NT2/D1 (cell line): ENCODE measurements around the gene SMIM5.

Experiments used
- DNase-seq: peaks from one replicate; pipeline ENCODE4 v3.0.0-alpha.2; 2011; ENCODE audit warnings: low read depth, low spot score
- H3K27me3 ChIP-seq: 2 replicates; pipeline ENCODE4 v1.6.0; 2011; ENCODE audit warnings: mild to moderate bottlenecking; ENCODE audit not compliant: insufficient read length, insufficient read depth
- H3K36me3 ChIP-seq: 2 replicates; pipeline ENCODE4 v1.6.1; 2011; ENCODE audit warnings: mild to moderate bottlenecking, low read length, mixed read lengths; ENCODE audit not compliant: insufficient read depth, insufficient read length
- H3K4me1 ChIP-seq: 2 replicates; pipeline ENCODE4 v1.5.1; 2011; ENCODE audit not compliant: insufficient read depth, insufficient read length
- H3K4me3 ChIP-seq: 2 replicates; pipeline ENCODE4 v1.5.1; 2011; ENCODE audit warnings: low read depth; ENCODE audit not compliant: insufficient read length
- H3K9ac ChIP-seq: 2 replicates; pipeline ENCODE4 v1.6.0; 2011; ENCODE audit warnings: low read depth; ENCODE audit not compliant: insufficient read length
- H3K9me3 ChIP-seq: 2 replicates; pipeline ENCODE4 v1.5.1; 2011; ENCODE audit warnings: mild to moderate bottlenecking, low read length; ENCODE audit not compliant: insufficient read depth
- SUZ12 ChIP-seq: IDR thresholded peaks from 2 replicates; pipeline ENCODE4 v1.6.1; 2011; ENCODE audit not compliant: insufficient read length, insufficient read depth; ENCODE audit errors: extremely low read depth
- YY1 ChIP-seq: IDR thresholded peaks from 2 replicates; pipeline ENCODE4 v1.6.1; 2011; ENCODE audit not compliant: insufficient read length, insufficient read depth
- ZNF274 ChIP-seq: IDR thresholded peaks from 2 replicates; pipeline ENCODE4 v1.6.1; 2011; ENCODE audit warnings: mild to moderate bottlenecking, low read depth, low read length

Gene SMIM5

DNA sequence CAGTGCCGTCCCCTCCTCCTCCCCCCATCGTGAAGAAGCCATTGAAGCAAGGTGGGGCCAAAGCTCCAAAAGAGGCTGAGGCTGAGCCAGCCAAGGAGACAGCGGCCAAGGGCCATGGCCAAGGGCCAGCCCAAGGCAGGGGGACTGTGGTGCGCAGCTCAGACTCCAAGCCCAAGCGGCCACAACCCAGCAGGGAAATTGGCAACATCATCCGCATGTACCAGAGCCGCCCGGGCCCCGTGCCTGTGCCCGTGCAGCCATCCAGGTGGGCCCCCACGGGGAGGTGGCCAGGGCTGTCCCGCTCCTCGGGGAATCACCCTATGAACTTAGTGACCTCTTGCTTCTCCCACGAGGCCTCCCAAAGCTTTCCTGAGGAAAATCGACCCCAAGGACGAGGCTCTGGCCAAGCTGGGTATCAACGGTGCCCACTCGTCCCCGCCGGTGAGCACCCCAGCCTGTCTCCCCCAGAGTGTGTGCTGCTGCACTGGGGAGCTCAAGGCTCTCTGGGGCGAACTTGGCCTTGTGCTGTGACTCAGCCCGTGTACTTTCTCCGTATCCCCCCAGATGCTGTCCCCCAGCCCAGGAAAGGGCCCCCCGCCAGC, 16.6 kb upstream of the SMIM5 start:
- Histone ChIP-seq H3K36me3 (no peaks in the 10 kb centered on the region), H3K9me3 (no peaks in the 10 kb centered on the region), H3K27me3 (no peaks in the 10 kb centered on the region), H3K9ac (no peak overlapping the region), H3K4me1 (peaks cover 27% of the 10 kb centered on the region), H3K4me3 (no peak overlapping the region)
- no peak for DNase-seq
- TF ChIP-seq YY1 (no peak), SUZ12 (no peak), ZNF274 (no peak)

DNA sequence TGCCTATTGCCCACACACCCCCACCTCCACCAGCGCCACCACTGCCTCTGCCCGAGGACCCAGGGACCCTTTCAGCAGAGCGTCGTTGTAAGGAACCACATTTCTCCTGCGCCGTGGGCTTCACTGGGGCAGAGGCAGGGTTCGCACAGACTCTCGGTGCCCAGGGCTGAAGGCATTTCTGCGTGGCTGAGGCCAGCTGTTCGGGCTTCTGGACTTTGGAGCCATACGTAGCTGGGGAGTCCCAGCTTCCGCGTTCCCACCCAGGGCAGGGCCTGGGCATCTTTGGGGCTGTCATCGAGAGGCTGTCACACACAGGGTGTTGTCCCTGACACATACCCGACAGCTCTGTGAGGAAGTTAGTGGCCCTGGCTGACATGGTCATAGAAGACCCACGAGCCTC, 16.0 kb upstream of the SMIM5 start:
- Histone ChIP-seq H3K27me3 (no peaks in the 10 kb centered on the region), H3K4me1 (peaks cover 31% of the 10 kb centered on the region), H3K9ac (no peak overlapping the region), H3K4me3 (no peak overlapping the region), H3K9me3 (no peaks in the 10 kb centered on the region), H3K36me3 (no peaks in the 10 kb centered on the region)
- TF ChIP-seq ZNF274 (no peak), SUZ12 (no peak), YY1 (no peak)
- no peak for DNase-seq

DNA sequence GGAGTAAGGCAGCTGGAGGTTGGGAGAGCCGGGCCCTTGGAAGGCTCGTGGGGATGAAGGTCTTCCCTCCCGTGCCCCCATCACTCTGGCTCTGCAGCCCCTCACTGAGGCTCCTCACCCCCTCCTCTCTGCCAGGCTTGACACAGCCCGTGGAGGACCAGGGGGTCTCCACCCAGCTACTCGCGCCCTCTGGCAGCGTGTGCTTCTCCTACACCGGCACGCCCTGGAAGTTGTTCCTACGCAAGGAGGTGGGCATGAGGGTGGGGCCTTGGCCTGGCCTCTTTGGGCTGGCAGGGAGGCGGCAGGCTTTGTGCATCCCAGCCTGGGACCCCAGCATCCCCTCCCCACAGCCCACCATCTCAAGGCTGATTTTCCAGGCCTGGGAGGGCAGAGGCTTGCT, 15.6 kb upstream of the SMIM5 start:
- Histone ChIP-seq H3K9me3 (no peaks in the 10 kb centered on the region), H3K4me1 (peaks cover 30% of the 10 kb centered on the region)
- no peak for DNase-seq

DNA sequence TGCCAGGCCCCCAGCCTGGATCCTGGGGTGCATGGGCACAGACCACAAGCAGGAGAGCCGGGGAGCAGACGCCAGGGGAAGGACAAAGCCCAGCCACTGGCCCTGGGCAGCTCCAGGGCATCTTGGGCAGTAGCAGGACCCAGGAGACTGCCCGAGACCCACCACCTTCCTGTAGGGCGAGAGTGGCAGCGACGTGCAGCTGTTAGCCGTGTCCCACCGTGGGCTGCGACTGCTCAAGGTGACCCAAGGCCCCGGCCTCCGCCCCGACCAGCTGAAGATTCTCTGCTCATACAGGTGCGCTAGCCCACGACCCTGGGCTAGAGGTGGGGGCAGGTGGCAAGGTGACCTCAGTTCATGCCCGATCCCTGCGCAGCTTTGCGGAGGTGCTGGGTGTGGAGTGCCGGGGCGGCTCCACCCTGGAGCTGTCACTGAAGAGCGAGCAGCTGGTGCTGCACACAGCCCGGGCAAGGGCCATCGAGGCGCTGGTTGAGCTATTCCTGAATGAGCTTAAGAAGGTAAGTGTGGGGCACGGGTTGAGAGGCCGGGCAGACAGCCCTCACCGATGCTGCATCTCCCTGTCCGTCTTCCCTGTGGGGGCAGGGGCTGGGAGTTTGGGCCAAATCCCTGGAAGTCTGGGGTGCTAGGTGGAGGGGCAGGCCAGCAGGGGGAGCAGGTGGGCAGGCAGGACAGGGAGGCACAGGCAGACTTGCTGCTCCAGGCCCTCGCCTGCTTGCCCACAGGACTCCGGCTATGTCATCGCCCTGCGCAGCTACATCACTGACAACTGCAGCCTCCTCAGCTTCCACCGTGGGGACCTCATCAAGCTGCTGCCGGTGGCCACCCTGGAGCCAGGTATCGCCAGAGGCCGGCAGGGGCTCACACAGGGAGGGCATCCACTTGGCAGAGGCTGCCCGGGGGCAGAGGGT, 13.5 kb upstream of the SMIM5 start:
- Histone ChIP-seq H3K27me3 (no peaks in the 10 kb centered on the region), H3K36me3 (peaks cover under 1% of the 10 kb centered on the region), H3K9ac (peak overlapping the region; percentile 61), H3K4me1 (peaks cover 23% of the 10 kb centered on the region), H3K9me3 (no peaks in the 10 kb centered on the region), H3K4me3 (no peak overlapping the region)
- DNase-seq, result peak; percentile 49
- no peak for TF ChIP-seq SUZ12
- no peak for TF ChIP-seq ZNF274
- no peak for TF ChIP-seq YY1

More for the DNA sequence above, 15.6 kb upstream of the SMIM5 start:
- TF ChIP-seq SUZ12, result no peak
- no peaks in the 10 kb centered on the region for H3K36me3 ChIP-seq
- H3K27me3 ChIP-seq, result no peaks in the 10 kb centered on the region
- H3K4me3 ChIP-seq, result no peak overlapping the region
- no peak overlapping the region for H3K9ac ChIP-seq

DNA sequence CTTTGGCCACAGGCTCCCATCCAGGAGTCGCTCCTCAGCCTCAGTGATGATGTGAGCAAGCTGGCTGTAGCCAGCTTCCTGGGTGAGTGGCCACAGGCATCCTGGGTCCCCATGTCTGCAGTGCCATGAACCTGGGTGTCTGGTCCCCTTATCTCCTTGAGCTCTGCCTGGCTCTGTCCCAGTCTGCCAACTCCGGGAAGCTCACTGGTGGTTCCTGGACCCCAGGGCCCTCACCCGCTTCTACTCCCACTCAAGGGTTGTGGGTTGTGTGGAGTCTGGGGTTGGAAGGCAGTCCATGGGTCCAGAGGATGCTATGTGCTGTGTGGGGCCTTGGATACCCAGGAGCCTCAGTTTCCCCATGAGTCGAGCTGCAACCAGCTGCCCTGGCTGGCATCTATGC, 11.7 kb upstream of the SMIM5 start:
- Histone ChIP-seq H3K27me3 (no peaks in the 10 kb centered on the region), H3K4me1 (peaks cover 32% of the 10 kb centered on the region), H3K36me3 (peaks cover 17% of the 10 kb centered on the region), H3K4me3 (no peak overlapping the region), H3K9ac (no peak overlapping the region), H3K9me3 (no peaks in the 10 kb centered on the region)
- TF ChIP-seq SUZ12 (no peak), ZNF274 (no peak)
- DNase-seq, result no peak

DNA sequence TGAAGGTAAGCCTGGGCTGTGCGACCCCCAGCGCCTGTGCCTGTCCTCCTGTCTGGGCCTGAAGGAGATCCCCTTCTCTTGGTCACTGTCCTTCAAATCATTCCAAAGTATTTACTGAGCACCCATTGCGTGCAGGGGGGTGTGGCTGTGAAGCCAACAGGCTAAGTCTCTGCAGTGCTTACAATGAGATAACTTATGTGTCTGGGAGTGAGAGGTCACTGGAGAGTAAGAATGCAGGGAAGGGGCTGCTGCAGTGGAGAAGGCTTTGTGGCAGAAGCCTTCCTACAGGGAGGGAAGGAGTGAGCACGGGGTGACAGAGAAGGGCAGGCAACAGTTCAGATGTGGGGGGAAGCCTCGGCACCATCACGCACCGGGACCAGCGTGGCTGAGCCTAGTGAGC, 11.2 kb upstream of the SMIM5 start:
- Histone ChIP-seq H3K9ac (no peak overlapping the region), H3K27me3 (no peaks in the 10 kb centered on the region), H3K36me3 (peaks cover 22% of the 10 kb centered on the region), H3K4me3 (no peak overlapping the region), H3K4me1 (peaks cover 32% of the 10 kb centered on the region), H3K9me3 (no peaks in the 10 kb centered on the region)
- no peak for TF ChIP-seq SUZ12
- no peak for TF ChIP-seq ZNF274
- TF ChIP-seq YY1, result no peak
- DNase-seq, result no peak

DNA sequence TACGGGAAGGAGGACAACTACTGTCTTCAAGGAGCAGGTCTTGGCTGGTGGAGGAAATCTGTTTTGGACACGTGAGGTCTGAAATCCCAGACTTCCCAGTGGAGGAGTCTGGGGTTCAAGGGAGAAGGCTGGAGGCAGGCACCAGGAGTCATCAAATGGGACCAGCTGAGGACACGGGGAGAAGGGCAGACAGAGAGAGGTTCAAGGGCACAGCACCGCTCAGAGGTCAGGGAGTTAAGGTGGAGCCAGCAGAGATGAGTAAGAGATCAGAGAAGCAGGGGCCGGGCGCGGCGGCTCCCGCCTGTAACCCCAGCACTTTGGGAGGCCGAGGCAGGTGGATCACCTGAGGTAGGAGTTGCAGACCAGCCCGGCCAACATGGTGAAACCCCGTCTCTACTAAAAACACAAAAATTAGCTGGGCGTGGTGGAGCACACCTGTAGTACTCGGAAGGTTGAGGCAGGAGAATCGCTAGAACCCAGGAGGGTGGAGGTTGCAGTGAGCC, 10.4 kb upstream of the SMIM5 start:
- TF ChIP-seq SUZ12, result no peak
- TF ChIP-seq ZNF274, result no peak
- no peak for TF ChIP-seq YY1
- no peaks in the 10 kb centered on the region for H3K9me3 ChIP-seq
- H3K36me3 ChIP-seq, result peaks cover 27% of the 10 kb centered on the region
- H3K27me3 ChIP-seq, result no peaks in the 10 kb centered on the region
- no peak overlapping the region for H3K4me3 ChIP-seq
- no peak overlapping the region for H3K9ac ChIP-seq
- H3K4me1 ChIP-seq, result peaks cover 32% of the 10 kb centered on the region
- no peak for DNase-seq
